HG03342 (cell line): Measurements from ENCODE around the gene STON2.

ENCODE experiments used
- ATAC-seq: cut with Tn5 transposase; IDR thresholded peaks from one replicate; pipeline ENCODE4 v1.9.1; 2021; ENCODE audit warnings: mild to moderate bottlenecking, moderate library complexity; ENCODE audit not compliant: unreplicated experiment

Gene STON2

GRCh38 chr14:81418057-81418790, 18.1 kb upstream of the STON2 start:
- no peak for ATAC-seq

- no peak for ATAC-seq
Measured at GRCh38 chr14:81416981-81417380, 16.9 kb upstream of the STON2 start.

- no peak for ATAC-seq
Measured at GRCh38 chr14:81416194-81416952, 16.2 kb upstream of the STON2 start.

GRCh38 chr14:81415781-81416180, 15.7 kb upstream of the STON2 start:
- ATAC-seq, result no peak

GRCh38 chr14:81414123-81414522, 14.0 kb upstream of the STON2 start:
- ATAC-seq, result no peak

GRCh38 chr14:81412779-81413178, 12.7 kb upstream of the STON2 start:
- no peak for ATAC-seq

- ATAC-seq, result no peak
Measured at GRCh38 chr14:81408595-81408994, 8.5 kb upstream of the STON2 start.

- no peak for ATAC-seq
Measured at GRCh38 chr14:81406863-81407262, 6.7 kb upstream of the STON2 start.

GRCh38 chr14:81402123-81402495, 2.0 kb upstream of the STON2 start:
- ATAC-seq, result no peak

GRCh38 chr14:81401420-81402122, 1.4 kb upstream of the STON2 start:
- peak; percentile 51 for ATAC-seq

- no peak for ATAC-seq
Measured at GRCh38 chr14:81400852-81401251, 728 bp upstream of the STON2 start.

- no peak for ATAC-seq
Measured at GRCh38 chr14:81398196-81398891, 1.8 kb downstream of the STON2 start.

- ATAC-seq, result no peak
Measured at GRCh38 chr14:81396113-81396512, 4.0 kb downstream of the STON2 start.

- ATAC-seq, result no peak
Measured at GRCh38 chr14:81394739-81395138, 5.4 kb downstream of the STON2 start.

GRCh38 chr14:81392976-81393643, 7.0 kb downstream of the STON2 start:
- no peak for ATAC-seq

- ATAC-seq, result no peak
Measured at GRCh38 chr14:81392052-81392451, 8.1 kb downstream of the STON2 start.

- no peak for ATAC-seq
Measured at GRCh38 chr14:81390696-81391095, 9.4 kb downstream of the STON2 start.

GRCh38 chr14:81388336-81388735, 11.8 kb downstream of the STON2 start:
- no peak for ATAC-seq

GRCh38 chr14:81386290-81386745, 13.8 kb downstream of the STON2 start:
- no peak for ATAC-seq

- no peak for ATAC-seq
Measured at GRCh38 chr14:81385886-81386285, 14.2 kb downstream of the STON2 start.

- ATAC-seq, result no peak
Measured at GRCh38 chr14:81385419-81385818, 14.7 kb downstream of the STON2 start.
